ENCODE results near the gene PITX2.
A peak's percentile ranks its signal among the peaks of the same experiment; 100 is the strongest.

Gene PITX2

DNA sequence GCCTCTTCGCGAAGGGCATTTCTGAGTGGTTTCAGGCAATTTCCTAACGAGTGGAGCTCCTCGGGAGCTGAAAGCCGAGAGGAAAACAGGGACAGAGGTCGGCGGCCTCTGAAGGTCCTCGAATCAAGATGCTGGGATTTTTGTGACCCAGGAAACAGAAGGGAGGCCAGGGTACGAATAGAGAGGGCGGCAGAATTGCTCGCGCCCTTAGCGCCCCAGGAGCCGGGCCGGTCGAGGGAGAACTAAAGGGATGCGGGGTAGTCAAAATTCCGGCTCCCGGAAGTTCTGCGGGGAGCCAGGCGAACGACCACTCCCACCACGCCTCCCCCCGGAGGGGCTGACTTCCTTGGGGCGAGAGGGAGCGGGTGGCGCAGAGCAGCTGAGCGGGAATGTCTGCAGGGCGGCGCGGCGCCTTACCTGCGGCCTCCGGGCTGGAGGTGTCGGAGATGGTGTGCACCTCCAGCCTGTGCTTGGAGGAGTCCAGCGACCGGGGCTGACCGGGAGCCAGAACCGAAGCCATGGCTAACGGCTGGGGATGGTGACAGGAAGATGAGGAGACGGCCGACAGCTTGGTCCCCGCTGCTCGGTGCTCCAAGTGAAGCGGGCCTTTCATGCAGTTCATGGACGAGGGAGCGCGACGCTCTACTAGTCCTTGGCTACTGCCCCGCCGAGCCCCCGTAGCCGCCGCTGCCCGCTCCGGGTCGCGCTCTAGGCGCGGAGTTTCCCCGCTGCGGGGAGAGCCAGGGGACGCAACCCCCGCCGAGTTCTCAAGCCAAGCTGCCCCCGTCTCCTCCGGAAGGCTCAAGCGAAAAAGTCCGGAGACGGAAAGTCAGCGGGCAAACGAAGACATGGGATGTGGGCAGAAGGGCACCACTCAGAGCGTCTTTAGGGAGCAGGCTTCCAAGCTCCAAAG lies 782 bp downstream of the PITX2 start:
- DNase-seq, result no peak
- H3K4me1 ChIP-seq (ENCODE audit: control insufficient read depth, insufficient read depth, low read length, poor library complexity, severe bottlenecking), result peaks cover 22% of the 10 kb centered on the region
- peaks cover 79% of the 10 kb centered on the region for H3K27me3 ChIP-seq (replicated peaks; ENCODE audit: control insufficient read depth, insufficient read depth, low read length, poor library complexity, severe bottlenecking)
- peak overlapping the region; percentile 40 for H3K4me3 ChIP-seq (ENCODE audit: insufficient read depth, low read depth, low read length, poor library complexity, severe bottlenecking)
- H3K36me3 ChIP-seq (ENCODE audit: control insufficient read depth, insufficient read depth, low read length), result no peaks in the 10 kb centered on the region
- no peak overlapping the region for H3K27ac ChIP-seq (ENCODE audit: insufficient read depth, low read length, poor library complexity, severe bottlenecking)
- no peaks in the 10 kb centered on the region for H3K9me3 ChIP-seq (ENCODE audit: control insufficient read depth, low read length)

DNA sequence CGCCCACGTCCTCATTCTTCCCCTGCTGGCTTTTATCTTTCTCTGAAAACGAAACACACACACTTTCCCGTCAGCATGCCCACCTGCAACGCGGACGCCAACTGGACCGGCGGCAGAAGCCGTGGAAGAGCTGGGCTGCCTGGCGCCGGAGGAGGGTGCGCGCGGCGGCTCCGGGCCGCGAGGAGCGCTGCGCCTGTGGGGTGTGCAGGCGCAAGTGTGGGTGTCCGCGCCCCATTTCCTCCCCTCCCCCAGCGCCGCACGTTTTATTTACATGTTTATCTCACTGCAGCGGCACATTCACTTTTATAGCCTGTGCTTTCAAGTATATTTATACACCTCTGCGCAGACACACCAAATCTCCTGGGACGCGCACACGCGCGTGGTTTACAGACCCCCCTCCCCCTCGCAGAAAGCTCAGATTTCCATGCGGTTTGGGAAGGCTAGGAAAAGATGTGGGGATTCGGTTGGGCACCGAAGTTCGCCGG lies 1.5 kb downstream of the PITX2 start:
- no peak overlapping the region for H3K27ac ChIP-seq (ENCODE audit: insufficient read depth, low read length, poor library complexity, severe bottlenecking)
- DNase-seq, result no peak
- H3K4me1 ChIP-seq (ENCODE audit: control insufficient read depth, insufficient read depth, low read length, poor library complexity, severe bottlenecking), result peaks cover 22% of the 10 kb centered on the region
- H3K27me3 ChIP-seq (replicated peaks; ENCODE audit: control insufficient read depth, insufficient read depth, low read length, poor library complexity, severe bottlenecking), result peaks cover 79% of the 10 kb centered on the region
- peak overlapping the region; percentile 29 for H3K4me3 ChIP-seq (ENCODE audit: insufficient read depth, low read depth, low read length, poor library complexity, severe bottlenecking)
- H3K36me3 ChIP-seq (ENCODE audit: control insufficient read depth, insufficient read depth, low read length), result no peaks in the 10 kb centered on the region
- no peaks in the 10 kb centered on the region for H3K9me3 ChIP-seq (ENCODE audit: control insufficient read depth, low read length)

DNA sequence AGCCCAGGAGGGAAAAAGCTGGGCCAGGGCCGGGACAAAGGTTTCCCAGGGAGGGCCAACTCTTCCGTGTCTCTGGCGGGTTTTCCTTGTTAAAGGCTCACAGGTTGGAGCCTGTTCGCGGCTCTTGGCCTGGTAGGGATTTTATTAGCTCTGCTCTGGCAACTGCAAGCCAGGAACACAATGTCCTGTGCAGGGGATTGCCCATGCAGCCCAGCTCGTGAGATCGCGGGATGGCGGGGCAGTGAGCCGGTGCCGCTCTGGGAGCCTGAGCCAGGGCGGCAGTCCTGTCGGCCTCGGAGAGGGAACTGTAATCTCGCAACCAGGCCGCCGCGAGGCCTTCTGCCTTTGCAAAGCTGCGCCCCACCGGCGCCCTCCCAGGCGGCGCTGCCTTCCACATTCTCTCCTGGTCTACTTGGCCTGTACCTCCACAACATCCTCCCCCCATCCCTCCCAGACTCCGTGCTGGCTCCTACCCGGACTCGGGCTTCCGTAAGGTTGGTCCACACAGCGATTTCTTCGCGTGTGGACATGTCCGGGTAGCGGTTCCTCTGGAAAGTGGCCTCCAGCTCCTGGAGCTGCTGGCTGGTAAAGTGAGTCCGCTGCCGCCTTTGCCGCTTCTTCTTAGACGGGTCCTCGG lies 2.1 kb downstream of the PITX2 start:
- Histone ChIP-seq H3K4me3 (ENCODE audit: insufficient read depth, low read depth, low read length, poor library complexity, severe bottlenecking) (peak overlapping the region; percentile 29), H3K27ac (ENCODE audit: insufficient read depth, low read length, poor library complexity, severe bottlenecking) (no peak overlapping the region), H3K36me3 (ENCODE audit: control insufficient read depth, insufficient read depth, low read length) (no peaks in the 10 kb centered on the region), H3K9me3 (ENCODE audit: control insufficient read depth, low read length) (no peaks in the 10 kb centered on the region), H3K4me1 (ENCODE audit: control insufficient read depth, insufficient read depth, low read length, poor library complexity, severe bottlenecking) (peaks cover 22% of the 10 kb centered on the region), H3K27me3 (replicated peaks; ENCODE audit: control insufficient read depth, insufficient read depth, low read length, poor library complexity, severe bottlenecking) (peaks cover 80% of the 10 kb centered on the region)
- no peak for DNase-seq

GRCh38 chr4:110620322-110620690 lies 2.6 kb downstream of the PITX2 start:
- Histone ChIP-seq H3K4me1 (ENCODE audit: control insufficient read depth, insufficient read depth, low read length, poor library complexity, severe bottlenecking) (peaks cover 22% of the 10 kb centered on the region), H3K27me3 (replicated peaks; ENCODE audit: control insufficient read depth, insufficient read depth, low read length, poor library complexity, severe bottlenecking) (peaks cover 82% of the 10 kb centered on the region), H3K9me3 (ENCODE audit: control insufficient read depth, low read length) (no peaks in the 10 kb centered on the region), H3K4me3 (ENCODE audit: insufficient read depth, low read depth, low read length, poor library complexity, severe bottlenecking) (no peak overlapping the region), H3K36me3 (ENCODE audit: control insufficient read depth, insufficient read depth, low read length) (no peaks in the 10 kb centered on the region), H3K27ac (ENCODE audit: insufficient read depth, low read length, poor library complexity, severe bottlenecking) (no peak overlapping the region)
- no peak for DNase-seq

GRCh38 chr4:110619463-110620247 lies 3.2 kb downstream of the PITX2 start:
- peaks cover 88% of the 10 kb centered on the region for H3K27me3 ChIP-seq (replicated peaks; ENCODE audit: control insufficient read depth, insufficient read depth, low read length, poor library complexity, severe bottlenecking)
- no peak for DNase-seq
- no peak overlapping the region for H3K4me3 ChIP-seq (ENCODE audit: insufficient read depth, low read depth, low read length, poor library complexity, severe bottlenecking)
- H3K9me3 ChIP-seq (ENCODE audit: control insufficient read depth, low read length), result no peaks in the 10 kb centered on the region
- H3K27ac ChIP-seq (ENCODE audit: insufficient read depth, low read length, poor library complexity, severe bottlenecking), result no peak overlapping the region
- H3K4me1 ChIP-seq (ENCODE audit: control insufficient read depth, insufficient read depth, low read length, poor library complexity, severe bottlenecking), result peaks cover 22% of the 10 kb centered on the region
- H3K36me3 ChIP-seq (ENCODE audit: control insufficient read depth, insufficient read depth, low read length), result no peaks in the 10 kb centered on the region

DNA sequence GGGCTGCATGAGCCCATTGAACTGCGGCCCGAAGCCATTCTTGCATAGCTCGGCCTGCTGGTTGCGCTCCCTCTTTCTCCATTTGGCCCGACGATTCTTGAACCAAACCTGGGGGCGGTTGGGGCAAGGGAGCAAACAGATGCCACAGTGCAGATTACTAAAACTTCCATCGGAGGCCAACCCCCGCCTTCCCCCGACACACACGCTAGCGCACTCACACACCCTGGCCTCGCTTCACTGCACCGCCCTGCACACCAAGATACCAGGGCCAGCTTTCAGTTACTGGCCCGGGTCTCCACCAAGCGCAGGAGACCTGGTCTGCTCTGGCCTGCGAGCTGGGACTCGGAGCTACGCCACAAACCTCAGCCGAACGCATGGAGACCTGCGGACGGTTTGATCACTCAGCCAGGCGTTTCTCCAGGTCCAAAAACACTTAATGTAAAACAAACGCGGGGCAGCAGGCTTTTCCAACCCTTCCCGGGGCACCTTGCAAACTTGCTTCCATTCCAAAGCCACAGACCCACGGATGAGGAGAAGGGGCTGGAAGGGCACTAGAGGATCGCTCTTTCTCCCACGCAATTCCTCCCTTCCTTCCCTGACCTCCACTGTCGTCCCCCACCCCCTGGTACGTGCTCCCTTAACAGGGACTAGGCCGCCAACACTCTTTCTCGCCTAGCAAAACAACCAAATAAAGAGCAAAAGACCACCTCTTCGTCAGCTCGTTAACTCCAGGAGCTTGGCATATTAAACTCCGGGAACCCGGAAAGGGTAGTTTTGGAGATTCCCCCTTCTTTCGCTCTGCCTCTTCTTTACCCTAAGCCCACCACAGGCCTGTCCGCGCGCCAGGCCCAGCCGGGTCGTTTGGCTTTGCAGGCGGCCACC lies 4.1 kb downstream of the PITX2 start:
- H3K4me1 ChIP-seq (ENCODE audit: control insufficient read depth, insufficient read depth, low read length, poor library complexity, severe bottlenecking), result peaks cover 22% of the 10 kb centered on the region
- H3K4me3 ChIP-seq (ENCODE audit: insufficient read depth, low read depth, low read length, poor library complexity, severe bottlenecking), result no peak overlapping the region
- no peak for DNase-seq
- no peaks in the 10 kb centered on the region for H3K9me3 ChIP-seq (ENCODE audit: control insufficient read depth, low read length)
- H3K27me3 ChIP-seq (replicated peaks; ENCODE audit: control insufficient read depth, insufficient read depth, low read length, poor library complexity, severe bottlenecking), result peaks cover 89% of the 10 kb centered on the region
- no peak overlapping the region for H3K27ac ChIP-seq (ENCODE audit: insufficient read depth, low read length, poor library complexity, severe bottlenecking)
- H3K36me3 ChIP-seq (ENCODE audit: control insufficient read depth, insufficient read depth, low read length), result no peaks in the 10 kb centered on the region

DNA sequence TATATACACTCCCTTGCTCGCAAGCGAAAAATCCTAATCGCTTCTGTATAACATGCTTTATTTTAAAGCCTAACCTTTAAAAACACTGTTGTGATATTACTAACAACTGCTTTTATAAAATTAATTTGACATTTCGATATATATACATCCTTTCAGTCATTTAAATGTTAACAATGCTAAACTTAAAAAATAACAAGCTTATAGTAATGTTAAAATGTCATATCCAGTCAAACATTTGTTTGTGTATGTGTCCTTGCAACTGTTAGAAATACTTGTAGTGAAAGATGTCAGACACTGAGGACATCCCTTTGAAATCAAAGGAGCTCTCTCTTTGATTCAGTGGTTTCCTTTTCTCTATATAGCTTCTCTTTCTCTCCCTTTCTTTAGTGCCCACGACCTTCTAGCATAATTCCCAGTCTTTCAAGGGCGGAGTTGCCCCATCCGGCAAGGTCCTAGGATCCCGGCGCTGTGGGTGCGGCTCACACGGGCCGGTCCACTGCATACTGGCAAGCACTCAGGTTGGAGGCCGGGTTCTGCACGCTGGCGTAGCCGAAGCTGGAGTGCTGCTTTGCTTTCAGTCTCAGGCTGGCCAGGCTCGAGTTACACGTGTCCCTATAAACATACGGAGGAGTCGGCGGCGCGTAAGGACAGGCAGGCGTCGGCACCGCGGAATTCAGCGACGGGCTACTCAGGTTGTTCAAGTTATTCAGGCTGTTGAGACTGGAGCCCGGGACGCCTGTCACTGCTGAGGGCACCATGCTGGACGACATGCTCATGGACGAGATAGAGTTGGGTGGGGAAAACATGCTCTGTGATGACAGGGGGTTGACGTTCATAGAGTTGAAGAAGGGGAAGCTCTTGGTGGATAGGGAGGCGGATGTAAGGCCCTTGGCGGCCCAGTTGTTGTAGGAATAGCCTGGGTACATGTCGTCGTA lies 5.0 kb downstream of the PITX2 start:
- H3K27me3 ChIP-seq (replicated peaks; ENCODE audit: control insufficient read depth, insufficient read depth, low read length, poor library complexity, severe bottlenecking), result peaks cover 88% of the 10 kb centered on the region

DNA sequence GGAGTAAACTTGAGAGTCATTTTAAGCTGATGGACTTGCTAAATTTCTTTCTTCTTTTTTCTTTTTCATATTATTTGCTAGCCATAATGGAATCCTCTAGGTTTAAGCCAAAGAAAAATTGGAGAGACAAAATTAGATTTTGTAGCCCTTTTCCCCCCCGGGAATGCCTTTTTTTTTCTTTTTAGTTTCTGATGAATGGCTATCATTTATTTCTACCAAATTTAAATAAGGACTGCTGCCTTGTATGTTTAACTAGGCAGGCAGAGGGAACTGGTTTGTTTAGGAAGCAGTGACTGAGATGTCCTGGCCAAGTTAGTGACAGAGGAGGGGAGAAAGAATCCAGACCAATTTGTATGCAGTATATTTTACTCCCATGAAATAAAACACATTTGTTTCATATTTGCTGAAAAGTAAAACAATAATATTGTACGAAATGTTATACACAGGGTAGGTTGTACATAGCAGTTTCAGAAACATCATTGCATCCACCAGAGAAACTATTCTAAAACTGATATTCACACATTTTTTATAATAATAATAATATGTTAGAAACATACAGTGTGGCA lies 5.7 kb downstream of the PITX2 start:
- Histone ChIP-seq H3K27me3 (replicated peaks; ENCODE audit: control insufficient read depth, insufficient read depth, low read length, poor library complexity, severe bottlenecking) (peaks cover 89% of the 10 kb centered on the region), H3K9me3 (ENCODE audit: control insufficient read depth, low read length) (no peaks in the 10 kb centered on the region), H3K27ac (ENCODE audit: insufficient read depth, low read length, poor library complexity, severe bottlenecking) (no peak overlapping the region), H3K36me3 (ENCODE audit: control insufficient read depth, insufficient read depth, low read length) (no peaks in the 10 kb centered on the region), H3K4me1 (ENCODE audit: control insufficient read depth, insufficient read depth, low read length, poor library complexity, severe bottlenecking) (peaks cover 12% of the 10 kb centered on the region), H3K4me3 (ENCODE audit: insufficient read depth, low read depth, low read length, poor library complexity, severe bottlenecking) (no peak overlapping the region)
- DNase-seq, result no peak

More for the DNA sequence above, 5.0 kb downstream of the PITX2 start:
- Histone ChIP-seq H3K36me3 (ENCODE audit: control insufficient read depth, insufficient read depth, low read length) (no peaks in the 10 kb centered on the region), H3K4me3 (ENCODE audit: insufficient read depth, low read depth, low read length, poor library complexity, severe bottlenecking) (no peak overlapping the region), H3K27ac (ENCODE audit: insufficient read depth, low read length, poor library complexity, severe bottlenecking) (no peak overlapping the region), H3K4me1 (ENCODE audit: control insufficient read depth, insufficient read depth, low read length, poor library complexity, severe bottlenecking) (peaks cover 19% of the 10 kb centered on the region), H3K9me3 (ENCODE audit: control insufficient read depth, low read length) (no peaks in the 10 kb centered on the region)
- DNase-seq, result no peak

All from effector memory CD4-positive, alpha-beta T cell (primary cell).